ENCODE results near the gene PLXDC2.

PLXDC2 gene

DNA sequence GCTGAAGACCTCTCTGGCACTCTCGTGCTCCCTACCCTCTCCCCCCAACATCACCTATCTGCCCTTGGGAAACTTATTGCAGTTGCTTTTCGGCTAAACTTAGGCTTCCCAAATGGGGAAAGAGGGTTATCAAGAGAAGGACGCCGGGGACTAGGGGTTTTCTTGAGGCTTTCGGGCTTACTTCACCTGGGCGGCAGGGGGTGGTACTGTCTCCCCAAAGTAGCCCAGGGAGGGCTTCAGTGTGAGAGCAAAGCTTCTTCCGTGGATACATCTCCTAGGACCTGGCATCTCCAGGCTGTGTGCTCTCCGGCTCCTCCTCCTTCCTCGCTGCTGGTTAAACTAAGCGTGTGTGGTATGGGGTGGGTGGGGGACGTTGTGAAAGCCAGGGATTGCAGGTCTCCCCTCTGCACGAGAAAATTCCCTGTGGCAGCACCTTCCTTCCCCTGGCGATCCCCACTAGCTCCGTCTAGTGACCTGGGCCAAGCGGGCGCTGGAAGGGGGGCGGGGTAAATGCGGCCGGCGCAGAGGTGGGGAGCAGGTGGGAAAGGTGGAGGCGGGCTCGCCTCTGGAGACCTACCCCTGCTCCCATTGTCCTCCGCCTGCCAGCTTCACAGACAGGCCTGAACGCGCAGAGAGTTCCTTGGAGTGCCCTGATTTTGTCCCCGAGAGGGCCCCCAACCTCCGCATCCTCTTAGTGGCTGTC lies 1.1 kb downstream of the PLXDC2 start:
- no peak for DNase-seq

DNA sequence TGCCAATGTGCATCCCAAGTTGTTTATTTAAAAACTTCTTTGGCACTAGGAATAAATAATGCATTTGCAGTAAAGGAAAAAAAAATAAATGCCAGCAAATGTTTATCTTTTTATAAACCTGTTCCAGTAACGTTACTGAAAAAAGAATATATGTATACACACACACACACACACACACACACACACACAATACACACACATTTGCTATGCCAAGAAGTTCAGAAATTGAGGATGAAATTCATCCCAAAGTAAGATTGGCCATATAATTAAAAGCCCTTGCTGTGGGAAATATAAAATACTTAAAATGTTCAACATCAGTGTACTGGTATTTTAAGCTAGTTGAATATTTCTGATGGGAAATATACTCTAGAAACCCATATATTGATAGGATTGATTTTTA lies 2.6 kb downstream of the PLXDC2 start:
- no peak for DNase-seq

DNA sequence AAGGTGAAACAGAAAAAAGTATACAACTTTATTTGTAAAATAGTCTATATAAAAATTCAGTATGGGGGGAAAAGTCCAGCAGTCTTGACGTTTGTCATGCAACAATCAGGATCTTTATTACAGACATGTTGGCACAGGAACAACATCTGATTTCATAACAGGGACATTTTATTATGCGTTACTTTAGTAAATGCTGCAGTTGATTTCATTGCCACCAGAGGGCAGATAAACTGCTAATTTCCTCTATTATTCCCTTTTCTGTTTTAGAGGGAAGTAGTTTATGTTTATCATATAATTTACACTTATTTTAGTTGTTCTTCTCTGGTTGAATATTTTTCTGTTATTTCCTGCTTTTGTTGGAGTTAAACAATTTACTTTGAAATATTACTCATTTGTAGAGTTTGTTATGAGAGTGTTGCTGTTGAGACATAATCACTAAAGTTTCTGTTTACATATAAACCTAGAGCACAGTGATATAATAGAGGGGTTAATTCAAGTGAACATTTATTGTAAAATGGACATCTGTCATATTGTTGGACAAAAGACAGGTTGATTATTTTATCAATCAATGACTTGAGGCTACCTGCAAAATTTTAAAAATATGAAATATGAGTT lies 3.3 kb downstream of the PLXDC2 start:
- DNase-seq = no peak

DNA sequence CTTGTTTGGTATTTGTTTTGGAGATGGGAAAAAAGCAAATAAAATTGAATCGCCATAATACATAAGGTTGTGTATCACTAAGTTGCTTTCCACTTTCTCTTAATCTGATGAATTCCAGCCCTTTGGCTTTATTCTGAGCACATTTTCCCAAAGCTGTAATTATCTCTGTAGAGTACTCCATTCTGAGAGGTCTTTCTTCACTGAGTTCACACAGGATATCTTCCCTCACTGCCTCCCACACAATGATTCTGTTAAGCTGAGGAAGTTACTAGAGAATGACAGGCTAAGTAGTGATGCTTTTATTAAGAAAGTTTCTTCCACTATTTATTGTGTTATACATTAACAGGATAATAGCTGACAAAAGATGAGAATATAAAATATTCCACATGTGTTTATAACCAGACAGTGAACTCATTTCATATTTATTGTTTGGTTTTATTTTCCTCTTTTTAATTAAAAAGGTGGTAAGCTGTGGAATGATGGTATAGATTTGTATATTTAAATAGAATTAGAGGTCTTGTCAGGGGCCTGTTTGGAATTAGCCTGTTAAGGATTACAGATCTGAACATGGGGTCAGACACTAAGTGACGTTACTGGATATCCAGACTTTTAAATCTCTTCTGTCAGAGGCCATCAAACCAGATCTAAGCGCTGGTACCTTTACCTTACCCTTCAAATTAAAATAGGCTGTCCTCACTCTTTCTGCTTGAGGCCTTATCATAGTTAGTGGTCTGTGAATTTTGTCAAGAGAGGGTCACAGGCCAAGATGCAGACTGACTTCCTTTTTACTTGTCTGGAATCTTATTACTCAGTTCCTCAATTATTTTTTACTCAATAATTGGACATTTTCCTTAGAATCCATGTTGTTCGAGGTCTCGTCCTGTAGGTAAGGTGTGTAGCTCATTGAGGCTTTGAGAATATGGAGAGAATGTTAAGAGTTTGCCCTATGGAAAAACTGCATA lies 8.4 kb downstream of the PLXDC2 start:
- DNase-seq = no peak

DNA sequence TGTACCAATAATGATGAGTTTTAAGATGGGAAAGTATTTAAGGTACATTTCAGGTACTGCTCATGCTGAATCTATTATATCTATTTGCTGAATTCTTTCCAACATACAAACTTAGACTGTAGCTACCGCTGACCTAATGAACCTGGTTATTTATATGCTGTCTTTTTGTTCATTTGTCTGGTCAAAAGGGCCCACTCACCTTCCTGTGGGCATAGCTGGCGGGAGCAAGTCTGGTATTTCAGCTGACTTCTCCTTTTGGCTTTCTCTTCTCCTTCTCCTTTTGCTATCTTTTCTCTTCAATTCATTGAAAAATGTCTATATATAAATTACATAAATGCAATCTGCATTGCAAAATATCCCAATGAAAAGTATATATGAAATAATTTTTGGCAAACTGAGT lies 9.5 kb downstream of the PLXDC2 start:
- no peak for DNase-seq

DNA sequence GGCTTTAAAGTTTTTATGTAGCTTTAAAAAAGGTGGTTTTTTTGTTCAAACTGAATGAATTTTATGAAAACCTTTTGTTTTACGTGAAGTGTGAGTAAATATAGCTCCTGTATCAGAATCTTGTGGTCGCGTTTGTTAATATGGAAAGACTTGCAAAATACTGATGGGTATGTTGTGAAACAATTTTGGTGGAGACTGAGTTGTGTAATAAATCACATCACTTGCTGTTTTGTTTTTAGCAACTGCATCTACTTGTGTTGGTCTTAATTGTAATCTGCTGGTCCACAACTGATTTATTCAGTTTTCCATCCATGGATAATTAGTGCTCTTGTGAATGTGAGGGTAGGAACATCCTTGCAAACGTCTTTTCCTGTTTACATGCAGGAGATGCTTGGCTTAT lies 10.5 kb downstream of the PLXDC2 start:
- no peak for DNase-seq

DNA sequence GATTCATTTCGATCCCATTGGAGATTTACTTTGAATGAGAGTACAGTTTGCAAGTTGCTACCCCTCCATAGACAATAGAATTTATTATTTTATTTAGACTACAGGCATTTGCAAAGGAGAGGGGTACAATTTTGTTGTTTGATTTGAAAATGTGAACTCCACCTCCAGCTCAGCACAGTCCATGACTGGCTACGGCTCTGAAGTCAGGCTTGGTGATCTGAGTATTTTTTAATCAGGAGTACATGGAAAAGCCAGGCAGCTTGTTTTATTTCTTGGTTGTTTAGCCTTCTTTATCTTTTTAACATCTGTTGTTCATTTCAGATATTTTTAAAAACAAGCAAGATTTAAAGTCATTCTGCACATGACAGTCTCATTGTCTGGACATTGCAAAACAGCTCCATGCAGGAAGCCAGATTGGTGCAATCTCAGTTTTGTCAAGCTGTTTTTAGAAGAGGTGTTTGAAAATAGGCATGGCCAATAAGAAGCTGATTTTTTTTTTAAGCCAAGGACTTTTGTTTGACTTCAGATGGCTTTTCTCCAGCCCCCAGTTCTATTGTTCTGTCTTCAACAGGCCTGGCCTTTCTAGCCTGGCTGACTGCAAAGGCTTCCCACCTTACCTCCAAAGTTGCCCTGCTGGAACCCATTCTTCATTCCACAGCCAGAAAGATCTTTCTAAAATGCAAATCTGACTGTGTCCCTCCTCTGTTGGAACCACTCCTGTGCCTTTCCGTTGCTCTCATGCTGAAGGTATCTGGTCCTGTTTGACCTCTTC lies 12.2 kb downstream of the PLXDC2 start:
- no peak for DNase-seq

DNA sequence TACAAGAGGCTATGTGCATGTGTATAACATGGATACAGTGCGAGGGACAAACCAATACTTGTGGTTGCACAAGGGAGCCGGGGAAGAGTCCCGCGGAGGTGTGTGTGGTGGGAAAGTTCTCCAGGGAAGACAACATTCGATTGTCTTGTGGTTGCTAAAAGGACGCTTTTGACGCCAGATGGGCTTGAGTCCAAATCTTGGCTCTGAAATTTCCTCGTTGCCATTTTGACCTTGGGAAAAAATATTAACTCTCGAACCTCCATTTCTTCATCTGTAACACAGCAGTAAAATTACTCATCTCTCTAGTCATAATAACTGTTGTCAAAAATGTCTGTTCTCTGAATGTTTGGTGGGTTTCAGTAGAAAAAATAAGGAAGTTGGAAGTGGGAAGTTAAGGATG lies 16.5 kb downstream of the PLXDC2 start:
- DNase-seq = no peak

DNA sequence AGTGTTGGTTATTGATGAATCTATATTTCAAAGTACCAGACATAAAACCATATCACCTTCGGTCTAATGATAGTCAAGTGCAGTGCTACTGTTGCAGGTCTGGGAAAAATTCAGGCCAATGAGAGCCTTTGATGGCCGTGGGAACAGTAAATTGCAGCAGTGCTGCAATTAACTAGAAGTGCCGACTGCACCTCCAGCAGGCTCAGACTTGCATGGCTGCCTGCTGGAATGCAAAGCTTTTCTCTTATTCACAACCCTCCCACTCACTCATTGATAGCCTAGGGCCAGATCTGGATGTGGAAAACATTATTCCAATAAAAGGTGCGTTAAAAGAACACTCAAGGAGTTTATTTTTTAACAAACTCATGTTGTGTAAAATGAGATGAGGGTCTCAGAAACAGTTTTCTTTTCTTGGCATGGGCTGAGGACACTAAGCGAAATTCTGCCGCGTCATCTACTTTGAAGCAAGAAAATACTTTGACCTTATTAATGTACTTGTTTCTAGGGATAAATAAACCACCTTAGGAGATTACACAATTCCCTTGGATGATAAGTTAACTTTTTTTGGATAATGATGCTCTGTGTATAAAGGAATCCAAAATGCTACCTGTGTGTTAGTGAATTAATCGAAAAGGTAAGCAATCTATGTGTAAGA lies 17.1 kb downstream of the PLXDC2 start:
- DNase-seq = no peak

DNA sequence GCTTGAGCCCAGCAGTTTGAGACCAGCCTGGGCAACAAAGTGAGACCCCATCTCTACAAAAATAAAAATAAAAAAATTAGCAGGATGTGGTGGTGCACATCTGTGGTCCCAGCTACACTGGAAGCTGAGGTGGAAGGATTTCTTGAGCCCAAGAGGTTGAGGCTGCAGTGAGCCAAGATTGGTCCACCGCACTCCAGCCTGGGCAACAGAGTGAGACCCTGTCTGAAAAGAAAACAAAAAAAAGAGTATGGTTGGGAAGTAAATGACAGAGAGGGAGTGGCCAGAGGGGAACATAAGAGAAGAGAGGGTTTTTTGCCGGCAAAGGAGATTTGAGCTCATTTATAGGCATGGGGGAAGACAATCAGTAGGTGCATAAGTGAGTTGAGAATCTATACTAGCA lies 19.7 kb downstream of the PLXDC2 start:
- DNase-seq = no peak

DNA sequence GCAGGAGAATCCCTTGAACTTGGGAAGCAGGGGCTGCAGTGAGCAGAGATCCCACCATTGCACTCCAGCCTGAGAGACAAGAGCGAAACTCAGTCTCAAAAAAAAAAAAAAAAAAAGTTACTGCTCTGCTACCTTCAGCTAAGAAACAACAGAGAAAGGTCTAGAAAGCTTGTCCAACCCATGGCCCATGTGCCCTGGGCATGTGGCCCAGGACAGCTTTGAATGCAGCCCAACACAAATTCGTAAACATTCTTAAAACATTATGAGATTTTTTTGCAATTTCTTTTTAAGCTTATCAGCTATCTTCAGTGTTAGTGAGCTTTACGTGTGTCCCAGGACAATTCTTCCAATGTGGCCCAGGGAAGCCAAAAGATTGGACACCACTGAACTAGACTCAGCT lies 22.9 kb downstream of the PLXDC2 start:
- DNase-seq = no peak

DNA sequence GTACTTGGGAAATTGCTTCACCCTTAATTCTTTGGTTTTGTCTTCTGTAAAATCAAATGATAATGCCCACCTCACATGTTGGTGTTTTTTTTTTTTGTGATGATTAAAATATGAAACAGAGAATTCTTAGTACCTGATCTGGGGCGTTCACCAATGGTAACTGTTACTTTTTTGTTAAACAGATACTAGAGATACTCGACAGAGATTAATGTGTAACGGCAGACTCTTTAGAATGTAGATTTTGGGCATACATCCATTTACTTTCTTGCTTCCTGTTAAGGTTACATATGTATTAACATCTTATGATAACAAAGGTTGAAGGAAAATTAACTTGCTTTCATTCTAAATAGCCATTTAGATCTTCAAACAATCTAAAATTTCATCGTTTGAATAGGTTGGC lies 23.3 kb downstream of the PLXDC2 start:
- no peak for DNase-seq

DNA sequence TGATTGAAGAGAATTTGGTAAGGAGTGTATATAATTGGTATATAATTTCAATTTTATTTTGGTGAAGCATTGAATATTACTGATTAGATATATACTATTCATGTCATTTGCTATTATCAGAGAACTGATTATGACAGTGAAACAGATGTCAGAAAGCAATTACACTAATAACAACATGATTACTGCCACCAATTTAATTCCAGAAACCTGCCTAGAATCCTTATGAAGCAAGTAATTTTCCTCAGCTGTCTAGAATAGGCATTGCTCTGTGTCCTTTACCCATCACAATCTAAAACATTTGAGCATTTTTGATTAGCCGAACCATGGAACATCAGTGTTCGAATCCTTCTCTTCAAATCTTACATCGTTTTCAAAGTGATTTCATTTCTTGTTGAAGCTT lies 24.5 kb downstream of the PLXDC2 start:
- no peak for DNase-seq

DNA sequence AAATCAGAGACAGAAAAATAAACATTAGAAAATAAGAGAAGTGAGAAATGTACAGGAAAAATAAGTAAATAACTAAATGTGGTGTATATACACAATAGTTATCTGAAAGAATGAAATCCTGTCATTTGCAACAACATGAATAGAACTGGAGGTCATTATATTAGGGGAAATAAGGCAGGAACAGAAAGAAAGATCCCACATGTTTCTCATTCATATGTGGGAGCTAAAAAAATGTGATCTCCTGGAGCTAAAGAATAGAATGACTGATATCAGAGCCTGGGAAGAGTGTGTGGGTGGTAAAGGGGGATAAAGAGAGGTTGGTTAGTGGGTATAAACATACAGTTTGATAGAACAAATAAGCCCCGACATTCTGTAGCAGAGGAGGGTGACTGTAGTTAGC lies 27.3 kb downstream of the PLXDC2 start:
- DNase-seq = no peak

DNA sequence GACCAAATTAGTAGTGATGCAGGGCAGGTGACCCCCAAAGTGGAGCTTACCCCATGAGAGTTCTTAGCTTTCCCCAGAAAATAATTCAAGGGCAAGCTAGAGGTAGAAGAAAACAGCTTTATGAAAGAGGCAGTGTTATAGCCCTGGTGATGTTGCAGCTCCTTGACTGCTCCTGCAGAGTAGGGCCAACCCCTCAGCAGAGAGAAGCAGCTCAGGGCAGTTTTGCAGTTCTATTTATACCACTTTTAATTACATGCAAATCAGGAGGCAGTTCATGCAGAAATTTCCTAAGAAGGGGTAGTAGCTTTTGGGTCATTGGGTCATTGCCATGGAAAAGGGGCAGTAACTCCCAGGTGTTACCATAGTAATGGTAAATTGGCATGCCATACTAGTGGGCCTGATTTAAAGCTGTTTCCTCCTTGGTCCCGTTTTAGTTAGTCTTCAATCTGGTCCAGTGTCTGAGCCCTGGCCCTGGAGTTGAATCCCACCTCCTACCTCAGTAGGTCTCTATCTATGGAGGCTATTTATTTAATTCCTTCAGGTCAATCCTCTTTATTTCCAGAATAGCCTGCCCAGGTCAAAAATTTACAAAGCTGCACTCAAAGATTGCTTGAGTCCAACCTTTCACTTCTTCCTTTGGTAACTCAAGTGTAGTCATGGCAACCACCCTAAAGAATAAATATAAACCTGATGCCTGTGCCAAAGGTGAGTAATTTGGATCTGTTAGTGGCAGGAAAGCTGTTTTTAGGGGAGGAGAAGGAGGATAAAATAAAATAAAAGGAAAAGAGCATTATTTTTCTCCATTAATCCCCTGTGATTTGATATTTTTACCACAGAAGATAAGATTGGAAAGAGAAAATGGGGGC lies 29.5 kb downstream of the PLXDC2 start:
- DNase-seq = no peak

DNA sequence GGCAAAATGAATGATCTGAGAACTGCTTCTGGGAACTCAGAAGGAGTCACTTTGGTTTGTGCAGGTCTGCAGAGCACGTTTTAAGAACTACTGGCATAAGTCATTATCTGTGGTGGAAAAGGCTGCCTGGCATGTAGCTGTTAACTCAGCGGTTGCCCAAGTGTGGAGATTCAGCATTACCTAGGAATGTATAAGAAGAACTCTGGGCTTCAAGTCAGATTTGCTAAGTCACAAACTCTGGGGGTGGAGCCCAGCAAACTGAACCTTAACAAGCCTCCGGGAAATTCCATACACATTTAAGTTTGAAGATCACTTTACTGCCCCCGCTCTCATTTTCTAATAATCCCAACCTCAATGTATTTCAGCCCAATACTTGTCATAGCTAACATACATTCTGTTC lies 31.1 kb downstream of the PLXDC2 start:
- no peak for DNase-seq

DNA sequence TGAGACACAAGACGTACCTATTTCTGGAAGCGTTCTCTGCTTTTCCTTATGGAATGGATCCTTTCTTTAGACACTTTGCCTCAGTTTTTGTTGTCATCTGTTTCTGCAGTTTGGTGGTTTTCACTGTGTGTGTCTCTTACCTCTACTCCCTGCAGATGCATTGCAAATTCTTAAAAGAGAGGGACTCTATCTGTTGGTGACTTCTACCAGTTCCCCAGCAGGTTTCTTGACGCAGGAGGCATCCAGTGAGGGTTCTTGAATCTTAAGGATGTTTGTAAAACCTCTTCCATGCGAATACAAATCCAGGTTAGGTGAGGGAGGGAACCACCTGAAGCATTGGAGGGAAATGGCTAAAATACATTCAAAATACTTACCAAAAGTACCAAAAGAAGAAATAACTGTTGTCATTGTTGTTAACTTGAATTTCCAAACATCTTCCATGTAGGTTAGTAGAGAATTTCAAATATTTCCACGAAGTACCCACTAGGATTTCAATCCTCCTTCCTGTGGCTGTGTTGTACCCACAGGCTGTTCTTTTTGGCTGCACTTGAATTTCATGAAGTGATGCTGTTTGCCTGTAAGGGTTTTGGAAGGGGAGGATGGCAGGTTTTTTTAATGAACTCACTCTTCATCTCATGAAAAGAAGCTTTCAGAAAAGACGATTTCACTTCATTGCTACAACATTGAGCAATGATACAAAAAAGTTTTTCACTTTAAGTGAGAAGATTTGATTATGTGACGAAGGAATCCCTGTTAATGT lies 32.2 kb downstream of the PLXDC2 start:
- no peak for DNase-seq

DNA sequence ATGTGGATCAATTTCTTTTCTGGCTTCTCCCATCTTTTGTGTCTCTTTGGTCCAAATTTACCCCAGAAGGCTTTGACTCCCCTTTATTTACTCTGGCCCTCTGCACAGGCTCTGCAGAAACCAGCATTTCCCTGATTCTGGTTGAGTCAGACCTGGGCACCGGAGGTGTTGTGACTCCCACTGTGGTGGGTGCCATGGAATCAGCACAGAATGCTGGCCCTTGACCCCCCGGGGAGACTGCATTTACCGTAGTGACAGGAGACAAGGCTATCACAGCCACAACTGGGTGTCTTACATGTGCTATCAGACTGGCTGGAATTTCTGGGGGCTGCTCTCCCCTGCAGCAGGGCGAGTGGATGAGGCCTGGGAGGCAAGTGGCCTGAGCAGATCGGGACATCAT lies 37.6 kb downstream of the PLXDC2 start:
- no peak for DNase-seq

DNA sequence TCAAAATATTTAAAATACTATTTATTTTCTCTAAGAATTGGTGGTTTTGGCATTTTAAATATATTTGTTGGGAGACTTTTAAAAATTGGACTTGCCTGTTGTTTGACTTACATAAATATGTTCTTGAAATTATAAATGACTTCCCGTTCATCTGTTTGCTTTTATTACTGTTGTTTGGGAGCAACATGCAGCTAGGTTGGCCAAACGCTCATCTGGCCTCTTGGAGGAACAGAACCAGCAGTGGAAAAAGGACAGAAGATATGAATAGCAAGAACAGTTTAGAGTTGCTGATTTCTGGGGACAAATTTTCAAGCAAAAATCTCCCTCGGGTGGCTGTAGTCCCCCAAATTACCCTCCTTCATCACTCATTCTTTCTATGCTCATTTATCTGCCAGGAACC lies 41.6 kb downstream of the PLXDC2 start:
- no peak for DNase-seq

DNA sequence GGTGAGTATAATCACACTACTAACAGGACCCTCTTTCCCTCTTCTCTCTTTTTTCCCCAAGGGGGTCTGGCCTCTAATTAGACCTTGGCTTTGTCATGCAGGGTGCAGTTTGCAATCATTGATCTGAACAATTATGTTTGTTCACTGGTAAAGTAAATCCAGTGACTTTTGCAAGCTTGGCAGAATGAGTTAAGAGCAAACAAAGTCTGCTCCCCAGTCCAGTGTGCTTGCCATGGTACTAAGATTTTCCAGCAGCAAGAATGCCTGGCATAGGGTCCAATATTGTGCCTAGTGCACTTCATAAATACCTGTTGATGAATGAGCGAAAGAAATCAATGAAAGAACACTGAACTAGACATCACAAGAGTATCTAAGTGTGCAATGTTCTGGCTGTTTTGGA lies 43.9 kb downstream of the PLXDC2 start:
- no peak for DNase-seq

Measured in CD4-positive, alpha-beta T cell treated with Interleukin-15 for 1 hour (primary cell).